Measurements from ENCODE around the gene GRID1.
"Not testable (repeated sequence)": the region's sequence is repeated elsewhere in the genome, so short reads cannot be mapped to it uniquely, and the experiment has no call there.

The GRID1 gene

GRCh38 chr10:86048571-86048970 lies 318.0 kb downstream of the GRID1 start:
- no peak for DNase-seq (ENCODE audit: low read depth in 2 of 3, low spot score in 2 of 3)

DNA sequence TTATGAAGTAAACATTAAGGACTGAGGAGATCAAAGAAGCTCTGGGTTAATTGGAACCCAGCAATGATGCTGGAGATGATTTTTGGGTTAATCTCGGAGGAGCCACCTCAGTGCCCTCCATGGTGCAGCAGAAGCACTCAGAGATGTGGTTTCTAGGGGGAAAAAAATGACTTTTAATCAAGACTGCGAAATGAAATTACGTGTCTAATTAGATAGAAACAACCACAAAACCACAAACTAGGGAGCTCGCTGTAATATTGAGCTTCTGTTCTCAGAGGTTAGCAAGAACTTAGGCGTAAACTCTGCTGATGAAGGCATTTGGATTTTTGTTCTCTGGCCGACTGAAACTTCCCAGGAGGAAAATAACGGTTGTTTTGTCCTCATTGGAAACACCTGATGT lies 319.0 kb downstream of the GRID1 start:
- no peak for DNase-seq (ENCODE audit: low read depth in 2 of 3, low spot score in 2 of 3)

DNA sequence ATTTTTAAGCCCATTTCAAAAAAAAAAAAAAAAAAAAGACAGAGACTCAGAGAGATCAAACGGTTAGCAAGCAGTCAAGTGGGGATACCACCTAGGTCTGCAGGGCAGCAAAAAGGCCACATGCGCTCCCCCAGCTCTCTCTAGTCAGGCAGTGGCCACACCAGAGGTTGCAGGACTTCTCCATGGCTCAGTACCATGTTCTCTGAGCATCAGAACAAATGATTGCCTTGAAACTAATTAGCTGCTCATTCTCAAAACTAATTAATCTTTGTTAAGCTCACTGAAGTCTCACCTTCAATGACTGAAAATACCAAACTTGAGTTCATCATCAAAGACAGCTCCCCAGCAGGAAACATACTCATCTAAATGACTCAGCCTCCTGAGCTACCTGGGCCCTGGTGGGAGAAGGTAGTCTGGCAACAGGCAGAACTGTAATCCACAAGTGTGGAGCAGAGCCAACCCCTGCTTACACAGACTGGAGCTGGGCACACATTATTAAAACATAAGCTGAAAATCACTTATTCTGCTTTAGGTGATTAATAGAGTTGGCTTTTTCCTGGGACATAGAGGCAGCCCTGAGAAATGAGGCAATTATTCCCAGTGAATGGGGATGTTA lies 319.6 kb downstream of the GRID1 start:
- DNase-seq (ENCODE audit: low read depth in 2 of 3, low spot score in 2 of 3), result no peak

DNA sequence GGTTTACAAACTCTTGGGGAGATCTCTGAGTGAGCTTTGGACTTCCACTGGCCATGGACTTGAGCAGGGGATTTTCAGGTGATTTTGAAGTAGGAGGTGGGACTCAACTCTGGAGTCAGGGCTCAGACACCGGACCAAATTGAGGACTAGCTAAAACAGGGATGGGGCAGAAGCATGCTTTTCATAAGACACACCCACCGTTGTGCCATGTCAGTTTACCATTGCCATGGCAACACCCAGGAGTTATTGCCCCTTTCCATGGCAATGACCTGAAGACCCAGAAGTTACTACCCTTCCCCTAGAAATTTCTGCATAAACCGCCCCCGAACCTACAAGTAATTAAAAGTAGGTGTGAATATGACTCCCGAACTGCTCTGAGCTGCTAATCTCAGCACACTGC lies 320.7 kb downstream of the GRID1 start:
- DNase-seq (ENCODE audit: low read depth in 2 of 3, low spot score in 2 of 3), result no peak

DNA sequence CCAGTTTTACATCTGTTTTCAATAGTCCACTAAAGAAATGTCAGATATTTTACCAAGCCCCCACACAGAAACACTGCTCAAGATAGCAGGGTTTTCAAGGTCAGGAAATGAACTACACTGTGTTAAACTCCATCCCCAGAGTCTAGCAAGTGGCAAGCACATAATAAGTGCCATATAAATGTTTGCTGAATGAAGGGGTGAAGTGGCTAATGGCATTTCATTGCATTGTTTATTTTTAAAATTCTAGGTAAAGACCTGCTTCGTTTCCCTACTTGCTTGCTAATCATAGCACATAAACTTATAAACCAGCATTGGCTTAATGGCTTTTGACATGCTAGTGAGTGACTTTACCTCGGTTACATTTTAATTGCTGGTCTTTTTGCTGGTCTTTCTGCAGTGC lies 322.6 kb downstream of the GRID1 start:
- no peak for DNase-seq (ENCODE audit: low read depth in 2 of 3, low spot score in 2 of 3)

GRCh38 chr10:86043236-86043635 lies 323.4 kb downstream of the GRID1 start:
- DNase-seq (ENCODE audit: low read depth in 2 of 3, low spot score in 2 of 3), result no peak

DNA sequence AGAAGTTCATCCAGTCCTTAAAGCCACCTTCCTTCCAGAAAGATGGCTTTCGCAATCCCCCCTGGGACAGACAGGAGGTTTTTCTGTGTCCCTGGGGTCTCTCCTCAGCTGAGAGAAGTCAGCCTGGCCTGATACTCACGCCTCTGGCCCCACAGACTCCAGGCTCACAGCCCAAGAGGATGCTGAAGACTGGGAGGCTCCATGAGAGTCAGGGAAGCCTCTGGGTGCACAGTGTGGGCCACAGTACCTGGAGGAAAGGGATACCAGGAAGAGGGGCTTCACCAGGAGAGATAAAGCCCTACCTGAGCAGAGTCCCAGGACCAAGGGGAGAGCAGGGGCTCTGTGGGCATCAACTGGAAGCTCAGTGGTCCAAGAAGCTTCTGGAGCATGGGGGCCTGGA lies 324.4 kb downstream of the GRID1 start:
- DNase-seq (ENCODE audit: low read depth in 2 of 3, low spot score in 2 of 3), result no peak

DNA sequence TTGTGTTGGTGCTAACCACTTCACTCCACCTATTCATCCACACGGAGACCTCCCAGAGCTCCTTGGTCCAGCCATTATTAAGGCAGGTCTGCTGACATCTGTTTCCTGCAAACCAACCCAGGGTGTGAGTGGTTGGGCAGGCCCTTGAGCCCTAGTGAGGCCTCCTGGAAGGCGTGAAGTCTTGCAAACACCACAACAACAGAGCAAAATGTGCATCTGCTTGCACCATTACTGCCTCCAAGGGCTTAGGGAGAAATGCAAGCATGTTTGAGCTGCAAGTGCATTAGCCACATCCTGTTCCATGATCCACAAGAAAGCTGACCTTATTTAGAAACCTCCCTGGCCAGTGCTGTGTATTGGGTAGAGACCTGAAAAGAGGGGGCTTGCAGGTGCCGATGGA lies 325.5 kb downstream of the GRID1 start:
- no peak for DNase-seq (ENCODE audit: low read depth in 2 of 3, low spot score in 2 of 3)

DNA sequence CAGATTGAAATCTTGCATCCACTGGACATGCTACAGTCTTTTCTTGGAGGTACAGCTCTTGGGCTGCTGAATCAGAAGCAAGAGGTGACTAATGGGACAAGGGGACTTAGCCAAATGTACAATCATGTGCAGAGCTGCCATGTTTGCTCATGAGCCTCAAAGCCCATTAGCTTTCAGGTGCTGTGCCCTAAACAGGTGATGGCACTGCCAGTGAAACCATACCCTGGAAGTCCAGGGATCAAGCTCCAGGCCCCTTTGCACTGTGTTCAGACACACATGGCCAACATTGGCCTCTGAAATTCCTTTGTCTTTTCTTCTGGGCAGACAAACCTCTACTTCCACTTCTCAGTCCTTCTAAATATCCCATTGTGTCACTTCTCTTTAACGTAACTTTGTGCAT lies 328.2 kb downstream of the GRID1 start:
- DNase-seq (ENCODE audit: low read depth in 2 of 3, low spot score in 2 of 3), result no peak

DNA sequence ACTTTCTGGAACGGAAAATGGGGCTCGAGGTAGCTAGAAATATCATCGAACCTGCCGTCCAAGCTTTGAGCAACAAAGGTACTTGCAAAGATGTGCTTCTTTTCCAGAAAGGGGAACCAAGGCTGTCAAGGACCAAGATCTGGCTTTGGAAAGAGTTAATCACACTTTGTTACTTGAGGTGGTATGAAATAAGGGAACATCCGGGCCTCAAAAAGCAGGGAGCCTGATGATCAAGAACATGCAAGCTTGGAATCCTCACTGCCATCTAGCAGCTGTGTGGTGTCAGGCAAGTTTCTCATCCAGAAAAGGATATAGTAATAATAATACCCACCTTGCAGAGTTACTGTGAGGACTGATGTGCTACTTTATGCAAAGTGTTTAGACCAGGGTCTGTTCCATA lies 329.5 kb downstream of the GRID1 start:
- DNase-seq (ENCODE audit: low read depth in 2 of 3, low spot score in 2 of 3), result no peak

GRCh38 chr10:86036544-86036831 lies 330.1 kb downstream of the GRID1 start:
- no peak for DNase-seq (ENCODE audit: low read depth in 2 of 3, low spot score in 2 of 3)

- no peak for DNase-seq (ENCODE audit: low read depth in 2 of 3, low spot score in 2 of 3)
These were observed 330.6 kb downstream of the GRID1 start for GRCh38 chr10:86035791-86036543.

GRCh38 chr10:86034710-86035109 lies 331.9 kb downstream of the GRID1 start:
- no peak for DNase-seq (ENCODE audit: low read depth in 2 of 3, low spot score in 2 of 3)

GRCh38 chr10:86033581-86033980 lies 333.0 kb downstream of the GRID1 start:
- DNase-seq (ENCODE audit: low read depth in 2 of 3, low spot score in 2 of 3), result no peak

GRCh38 chr10:86032087-86032486 lies 334.5 kb downstream of the GRID1 start:
- DNase-seq (ENCODE audit: low read depth in 2 of 3, low spot score in 2 of 3), result not testable (repeated sequence)

DNA sequence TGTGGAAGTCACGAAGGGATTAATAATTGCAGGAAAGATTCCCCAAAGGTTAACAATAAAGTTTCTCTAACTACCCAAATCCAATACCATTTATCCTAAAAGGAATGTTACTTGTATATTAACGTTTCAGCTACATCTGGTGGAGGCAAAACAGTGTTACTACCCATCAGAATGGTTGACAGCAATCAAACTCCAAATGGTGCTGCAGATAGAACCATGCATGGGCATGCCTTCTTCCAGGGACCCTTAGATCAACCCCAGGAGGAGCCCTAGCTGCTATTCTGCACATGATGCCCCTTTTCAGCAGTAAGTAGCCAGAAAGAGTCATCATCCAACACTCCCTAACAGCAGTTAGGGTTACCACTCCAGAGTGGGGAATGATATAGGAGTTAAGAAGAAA lies 336.3 kb downstream of the GRID1 start:
- DNase-seq (ENCODE audit: low read depth in 2 of 3, low spot score in 2 of 3), result no peak

- DNase-seq (ENCODE audit: low read depth in 2 of 3, low spot score in 2 of 3), result no peak
These were observed 339.2 kb downstream of the GRID1 start for GRCh38 chr10:86027346-86027745.

DNA sequence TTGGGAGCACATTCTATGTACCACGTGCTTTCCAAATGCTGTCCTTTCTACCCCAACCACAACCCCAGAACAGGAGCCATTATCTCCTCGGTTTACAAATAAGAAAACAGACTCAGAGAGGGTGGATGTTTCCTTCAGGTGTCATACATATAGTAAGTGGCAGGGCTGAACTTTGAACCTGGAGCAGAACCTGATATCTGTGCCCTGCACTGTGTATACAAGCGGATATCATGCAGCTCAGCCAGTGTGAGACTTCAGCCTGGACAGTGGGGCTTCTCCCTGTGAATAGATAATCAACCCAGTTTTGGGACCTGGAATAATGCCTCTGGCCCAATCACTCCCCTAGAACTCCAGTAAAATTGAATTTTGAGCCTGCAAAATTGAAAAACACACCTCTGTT lies 341.1 kb downstream of the GRID1 start:
- no peak for DNase-seq (ENCODE audit: low read depth in 2 of 3, low spot score in 2 of 3)

GRCh38 chr10:86024281-86025041 lies 342.1 kb downstream of the GRID1 start:
- DNase-seq (ENCODE audit: low read depth in 2 of 3, low spot score in 2 of 3), result no peak

DNA sequence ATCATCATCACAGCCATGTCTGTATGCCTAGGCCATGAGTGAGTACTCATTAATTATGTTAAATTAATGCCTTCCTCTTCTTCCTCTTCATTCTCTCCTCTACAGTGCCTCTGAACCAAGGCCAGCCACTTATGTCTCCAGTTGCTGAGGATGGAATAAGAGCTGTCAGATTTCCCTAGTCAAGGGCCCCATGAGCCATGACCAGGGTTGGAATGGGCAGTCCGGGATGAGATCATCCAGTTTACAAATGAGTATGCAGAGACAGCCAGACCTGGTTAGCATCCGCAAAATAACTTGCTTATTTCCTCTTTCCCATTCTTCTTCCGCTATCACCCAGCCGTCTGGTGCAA lies 342.7 kb downstream of the GRID1 start:
- no peak for DNase-seq (ENCODE audit: low read depth in 2 of 3, low spot score in 2 of 3)

- no peak for DNase-seq (ENCODE audit: low read depth in 2 of 3, low spot score in 2 of 3)
These were observed 343.3 kb downstream of the GRID1 start for GRCh38 chr10:86023336-86023735.

DNA sequence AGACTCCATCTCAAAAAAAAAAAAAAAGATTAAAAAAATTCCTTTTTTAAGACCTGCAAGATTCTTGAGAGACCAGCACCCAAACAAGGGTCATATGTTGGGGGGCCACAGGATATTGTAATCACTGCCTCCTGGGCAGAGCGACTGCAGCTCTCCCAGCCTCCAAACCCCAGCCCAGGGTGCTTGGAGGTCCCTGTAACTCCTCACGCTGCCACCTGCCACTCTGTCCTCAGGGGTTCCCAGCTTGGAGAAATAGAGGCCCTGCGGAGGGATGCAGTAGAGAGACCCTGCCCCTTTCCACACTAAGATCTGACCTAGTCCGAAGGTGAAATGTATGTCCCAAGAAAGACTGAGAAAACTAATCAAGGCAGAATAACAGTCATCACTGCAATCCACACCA lies 343.7 kb downstream of the GRID1 start:
- no peak for DNase-seq (ENCODE audit: low read depth in 2 of 3, low spot score in 2 of 3)

- no peak for DNase-seq (ENCODE audit: low read depth in 2 of 3, low spot score in 2 of 3)
These were observed 346.5 kb downstream of the GRID1 start for GRCh38 chr10:86020134-86020533.
